HG03097 (cell line): ENCODE measurements around the gene TMEM258.

Source experiments
- ATAC-seq: cut with Tn5 transposase; IDR thresholded peaks from one replicate; pipeline ENCODE4 v1.9.1; 2021; ENCODE audit not compliant: unreplicated experiment, low FRiP score

Gene TMEM258

GRCh38 chr11:61797263-61797944, 5.0 kb upstream of the TMEM258 start:
- ATAC-seq: no peak

GRCh38 chr11:61795876-61796526, 3.6 kb upstream of the TMEM258 start:
- ATAC-seq: no peak

DNA sequence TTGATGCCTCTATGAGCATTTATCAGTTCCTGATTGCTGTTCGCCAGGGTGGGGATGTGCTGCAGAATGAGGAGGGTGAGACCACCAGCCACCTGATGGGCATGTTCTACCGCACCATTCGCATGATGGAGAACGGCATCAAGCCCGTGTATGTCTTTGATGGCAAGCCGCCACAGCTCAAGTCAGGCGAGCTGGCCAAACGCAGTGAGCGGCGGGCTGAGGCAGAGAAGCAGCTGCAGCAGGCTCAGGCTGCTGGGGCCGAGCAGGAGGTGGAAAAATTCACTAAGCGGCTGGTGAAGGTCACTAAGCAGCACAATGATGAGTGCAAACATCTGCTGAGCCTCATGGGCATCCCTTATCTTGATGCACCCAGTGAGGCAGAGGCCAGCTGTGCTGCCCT, 3.1 kb upstream of the TMEM258 start:
- ATAC-seq: no peak

DNA sequence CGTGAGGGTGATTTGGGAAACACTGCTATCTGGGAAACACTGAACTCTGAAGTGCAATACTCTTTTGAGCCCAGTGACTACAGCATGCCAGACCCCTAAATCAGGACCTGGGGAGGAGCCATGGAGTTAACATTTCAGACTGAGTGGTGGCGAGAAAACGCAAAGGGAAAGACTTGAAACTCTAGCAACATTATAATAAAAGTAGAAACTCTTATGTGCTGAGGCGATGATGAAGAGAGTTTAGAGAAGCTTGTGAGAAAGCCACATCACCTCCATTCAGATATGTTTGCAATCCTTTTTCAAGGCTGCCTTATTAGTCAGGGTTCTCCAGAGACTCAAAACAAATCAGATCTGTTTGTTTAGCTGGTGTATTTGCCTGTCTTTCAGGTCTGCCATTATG, 2.2 kb upstream of the TMEM258 start:
- no peak for ATAC-seq

DNA sequence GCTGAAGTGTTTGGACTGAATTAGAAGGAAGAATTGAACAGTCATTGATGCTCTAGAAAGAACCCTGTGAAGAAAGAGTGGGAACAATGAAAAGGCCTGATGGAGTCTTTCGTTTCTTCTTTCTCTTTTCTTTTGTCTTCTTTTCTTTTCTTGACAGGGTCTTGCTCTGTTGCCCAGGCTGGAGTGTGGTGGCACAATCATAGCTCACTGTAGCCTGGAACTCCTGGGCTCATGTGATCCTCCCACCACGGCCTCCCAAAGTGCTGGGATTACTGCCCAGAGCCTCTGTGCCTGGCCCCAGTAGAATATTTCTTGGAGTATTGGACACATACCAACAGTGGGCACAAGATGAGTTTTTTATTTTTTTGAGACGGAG, 1.4 kb upstream of the TMEM258 start:
- no peak for ATAC-seq

DNA sequence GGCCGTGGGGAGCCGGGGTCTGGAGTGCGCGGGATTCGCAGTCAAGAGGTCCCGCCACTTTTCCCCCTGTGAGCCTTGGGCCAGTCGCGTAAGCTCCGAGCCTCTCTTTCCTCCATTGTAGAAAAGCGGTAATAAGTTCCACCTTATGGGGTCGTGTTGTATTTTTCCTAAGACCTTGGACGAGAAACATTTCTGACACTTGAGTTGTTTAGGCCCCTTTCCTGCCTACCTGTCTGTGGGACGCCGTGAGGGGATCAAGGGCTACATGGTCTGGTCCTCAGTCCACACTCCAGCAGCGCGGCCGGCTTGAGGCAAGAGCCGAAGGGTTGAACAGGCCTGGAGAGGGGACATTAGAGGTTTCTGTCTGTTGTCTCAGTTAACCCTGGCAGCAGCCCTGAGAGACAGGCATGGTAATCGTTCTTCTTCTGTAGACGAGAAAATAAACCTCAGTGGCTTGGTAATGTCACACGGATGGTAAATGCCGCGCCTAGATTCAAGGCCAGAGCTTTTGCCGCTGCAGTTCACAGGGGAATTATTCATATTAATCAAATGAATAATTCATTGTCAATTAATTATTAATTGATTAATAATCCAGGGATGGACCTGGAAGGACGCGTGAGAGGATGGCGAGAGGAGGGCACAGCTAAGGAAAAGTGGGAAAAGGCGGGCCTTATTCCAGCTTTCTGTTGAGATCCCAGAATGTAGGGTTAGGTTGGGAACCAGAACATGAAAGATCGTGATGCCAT, 857 bp upstream of the TMEM258 start:
- ATAC-seq: peak; percentile 21

GRCh38 chr11:61791737-61792309, 576 bp downstream of the TMEM258 start:
- peak; percentile 13 for ATAC-seq

- ATAC-seq: no peak
Observed at GRCh38 chr11:61787928-61788491, 4.4 kb downstream of the TMEM258 start.

DNA sequence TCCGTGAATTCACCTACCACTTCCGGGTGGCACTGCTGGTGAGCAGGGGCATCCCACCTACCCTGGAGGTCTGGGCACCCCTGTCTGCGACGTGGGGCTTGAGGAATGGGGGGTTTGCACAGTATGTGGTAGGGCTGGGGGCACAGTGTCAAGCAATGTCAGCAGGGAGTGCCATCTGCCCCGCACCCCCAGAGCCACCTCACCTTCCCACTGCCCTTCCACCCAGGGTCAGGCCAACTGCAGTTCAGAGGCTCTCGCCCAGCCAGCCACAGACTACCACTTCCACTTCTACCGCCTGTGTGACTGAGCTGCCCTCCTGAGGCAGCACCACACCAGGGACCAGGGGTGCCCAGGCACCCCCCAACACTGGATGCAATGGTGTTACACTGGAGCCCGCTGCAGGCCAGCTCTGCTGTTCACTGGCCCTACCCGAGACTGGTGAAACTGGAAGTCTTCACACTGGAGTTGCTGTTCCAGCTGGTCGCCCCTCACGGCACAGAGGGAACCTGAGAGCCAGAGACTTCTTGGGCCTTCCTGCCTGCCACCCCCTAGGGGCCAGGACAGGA, 6.5 kb downstream of the TMEM258 start:
- no peak for ATAC-seq

- no peak for ATAC-seq
Observed at GRCh38 chr11:61784506-61784805, 7.9 kb downstream of the TMEM258 start.

- ATAC-seq: no peak
Observed at GRCh38 chr11:61783717-61784505, 8.5 kb downstream of the TMEM258 start.

DNA sequence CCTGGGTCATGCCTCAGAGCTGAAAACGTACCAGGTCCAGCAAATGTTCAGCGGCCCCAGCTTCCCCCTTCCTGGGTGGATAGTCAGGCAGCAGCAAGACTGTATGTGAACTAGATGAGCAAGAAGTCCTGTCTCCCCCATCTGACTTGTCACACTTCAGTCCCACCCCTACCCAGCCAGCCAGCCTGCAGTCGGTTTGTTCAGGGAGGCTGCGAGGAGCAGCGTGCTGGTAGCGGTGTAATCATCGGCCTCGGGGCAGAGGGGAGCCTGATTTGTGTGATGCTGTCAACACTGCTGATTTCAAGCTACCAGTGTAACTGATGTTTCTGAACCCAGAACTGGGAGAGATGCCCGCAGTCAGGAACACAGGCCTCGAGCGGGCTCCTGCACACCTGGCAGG, 9.6 kb downstream of the TMEM258 start:
- ATAC-seq: no peak

DNA sequence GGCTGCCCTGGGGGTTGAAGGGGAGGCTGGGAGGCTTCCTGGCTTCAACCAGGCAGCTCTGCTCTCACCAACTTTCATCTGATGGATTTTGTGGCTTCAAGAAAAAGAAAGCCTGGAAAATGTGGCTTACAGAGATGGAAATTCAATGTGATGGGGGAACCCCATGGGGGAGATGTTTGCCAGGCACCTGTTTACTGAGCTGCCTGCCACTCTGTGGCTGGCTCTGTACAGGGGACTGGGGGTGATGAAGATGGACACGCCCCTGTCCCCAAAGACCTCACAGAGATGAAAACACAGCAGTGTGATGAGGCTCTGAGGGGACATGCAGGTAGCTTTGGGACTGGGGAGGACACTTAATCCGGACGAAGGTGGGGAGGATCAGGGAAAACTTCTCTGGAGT, 10.1 kb downstream of the TMEM258 start:
- no peak for ATAC-seq

DNA sequence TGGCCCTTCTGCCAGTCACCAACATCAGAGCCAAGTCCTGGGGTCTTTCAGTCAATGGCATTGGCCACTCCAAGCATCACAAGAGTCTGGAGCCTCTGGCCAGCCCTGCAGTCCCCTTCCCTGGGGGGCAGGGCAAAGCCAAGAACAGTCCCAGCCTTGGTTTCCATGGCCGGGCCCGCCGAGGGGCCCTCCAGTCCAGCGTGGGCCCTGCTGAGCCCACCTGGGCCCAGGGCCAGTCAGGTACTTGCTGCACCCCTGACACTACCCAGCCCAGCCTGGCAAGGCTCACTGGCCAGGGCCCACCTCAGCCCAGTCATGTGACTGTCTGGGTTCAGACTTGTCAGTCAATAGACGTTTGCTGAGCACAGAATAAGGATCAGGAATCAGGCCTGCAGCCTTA, 10.8 kb downstream of the TMEM258 start:
- no peak for ATAC-seq

- no peak for ATAC-seq
Observed at GRCh38 chr11:61780581-61781162, 11.7 kb downstream of the TMEM258 start.

DNA sequence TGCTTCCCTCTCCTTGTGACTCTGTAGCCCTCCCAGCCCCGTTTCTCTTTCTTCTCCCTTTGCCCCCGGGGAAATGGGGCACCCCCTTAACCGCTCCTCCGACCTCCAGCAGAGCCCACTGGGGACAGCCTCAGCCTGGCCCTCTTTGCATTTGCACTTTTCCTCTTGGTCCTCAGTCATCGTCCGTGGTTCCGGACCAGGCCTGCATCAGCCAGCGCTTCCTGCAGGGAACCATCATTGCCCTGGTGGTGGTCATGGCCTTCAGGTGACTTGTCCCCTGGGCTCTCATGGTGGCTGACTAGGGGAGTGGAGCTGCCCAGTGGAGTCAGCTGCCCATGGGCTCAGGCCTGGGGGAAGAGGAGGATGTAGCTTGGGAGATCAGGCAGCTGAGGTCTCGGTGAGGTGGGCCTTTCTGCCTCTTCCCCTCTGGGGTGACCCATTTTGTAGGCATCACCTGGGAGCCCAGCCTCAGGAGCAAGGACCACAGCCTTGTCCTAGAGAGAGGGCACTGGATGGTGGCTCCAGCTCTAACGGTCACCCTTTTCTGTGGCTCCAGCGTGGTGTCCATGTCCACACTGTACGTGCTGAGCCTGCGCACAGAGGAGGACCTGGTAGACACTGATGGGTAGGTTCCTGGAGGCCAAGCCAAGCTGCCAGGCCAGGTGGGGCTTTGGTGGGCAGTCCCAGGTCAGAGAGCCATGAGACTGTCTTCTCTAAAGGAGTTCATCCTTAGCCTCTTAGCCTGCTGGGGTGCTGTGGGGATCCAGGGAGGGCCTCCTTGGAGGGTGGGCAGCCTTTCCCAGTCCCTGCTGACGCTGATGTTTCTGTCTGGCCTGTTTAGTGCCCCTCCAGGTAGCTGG, 12.5 kb downstream of the TMEM258 start:
- ATAC-seq: no peak

DNA sequence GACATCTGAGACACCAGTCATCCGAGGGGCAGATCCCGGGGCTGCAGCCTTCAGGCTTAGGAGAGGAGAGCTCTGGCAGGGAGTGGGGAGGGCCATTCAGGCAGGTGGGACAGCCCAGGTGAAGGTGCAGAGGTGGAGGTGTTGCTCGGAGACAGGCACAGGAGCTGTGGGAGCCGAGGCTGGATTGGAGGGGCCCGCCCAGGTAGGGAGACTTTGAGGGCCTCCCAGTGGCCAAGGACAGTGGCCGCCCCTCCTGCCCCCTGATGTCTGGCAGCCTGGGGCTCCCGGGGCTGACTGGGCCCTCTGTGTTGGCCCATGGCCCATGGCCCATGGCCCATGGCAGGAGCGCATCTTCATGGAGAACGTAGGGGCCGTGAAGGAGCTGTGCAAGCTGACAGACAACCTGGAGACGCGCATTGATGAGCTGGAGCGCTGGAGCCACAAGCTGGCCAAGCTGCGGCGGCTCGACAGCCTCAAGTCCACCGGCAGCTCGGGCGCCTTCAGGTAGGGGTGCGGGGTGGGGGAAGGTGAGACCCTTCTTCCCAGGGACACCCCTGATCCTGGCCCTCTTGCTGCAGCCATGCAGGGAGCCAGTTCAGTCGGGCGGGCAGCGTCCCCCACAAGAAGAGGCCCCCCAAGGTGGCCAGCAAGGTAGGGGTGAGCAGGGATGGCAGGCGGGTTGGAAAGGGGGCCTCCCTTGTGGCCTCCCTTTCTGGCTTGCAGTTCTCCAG, 13.3 kb downstream of the TMEM258 start:
- no peak for ATAC-seq

- no peak for ATAC-seq
Observed at GRCh38 chr11:61778357-61778886, 14.0 kb downstream of the TMEM258 start.
